Chondrocyte (in vitro differentiated cells): ENCODE results near the gene CD36. TPM values are rescaled to one million over a fixed set of nuclear protein-coding genes. Genes with fewer than 3 reads are reported as not detected.
A peak's percentile ranks its signal among the peaks of the same experiment; 100 is the strongest.

ENCODE experiments used
- DNase-seq: peaks from one replicate; pipeline ENCODE4 v3.0.0; 2021; ENCODE audit warnings: mixed read lengths, low spot score
- H3K27ac Mint-ChIP-seq: one replicate; pipeline ENCODE4 v1.8.0; 2021; ENCODE audit warnings: mild to moderate bottlenecking, moderate library complexity, mixed read lengths; ENCODE audit not compliant: unreplicated experiment
- H3K27me3 Mint-ChIP-seq: 2 replicates; pipeline ENCODE4 v1.8.0; 2021; ENCODE audit warnings: low read depth, mixed read lengths
- H3K36me3 Mint-ChIP-seq: 2 replicates; pipeline ENCODE4 v1.8.0; 2021; ENCODE audit warnings: low read depth, mixed read lengths
- H3K4me1 Mint-ChIP-seq: 2 replicates; pipeline ENCODE4 v1.8.0; 2021; ENCODE audit warnings: low read depth, mild to moderate bottlenecking, mixed read lengths
- H3K4me3 Mint-ChIP-seq: one replicate; pipeline ENCODE4 v1.8.0; 2021; ENCODE audit warnings: mild to moderate bottlenecking, moderate library complexity, mixed read lengths; ENCODE audit not compliant: unreplicated experiment
- H3K9me3 Mint-ChIP-seq: 2 replicates; pipeline ENCODE4 v1.8.0; 2021; ENCODE audit warnings: low read depth, mixed read lengths
- total RNA-seq: library from RNA; stranded (reverse); gene quantifications from 3 replicates; pipeline ENCODE4 v1.2.1, GENCODE V29; 2021
- TF ChIP-seq, protein P1 (sequence below): fragments of 200-600 bp; sonication (generic); IDR thresholded peaks from 2 replicates; pipeline ENCODE4 v1.5.0; 2021; ENCODE audit warnings: antibody characterized with exemption, mild to moderate bottlenecking, moderate library complexity

CD36 gene
- total RNA-seq, 1 donor from 2014 or later, result 0.72 TPM

DNA sequence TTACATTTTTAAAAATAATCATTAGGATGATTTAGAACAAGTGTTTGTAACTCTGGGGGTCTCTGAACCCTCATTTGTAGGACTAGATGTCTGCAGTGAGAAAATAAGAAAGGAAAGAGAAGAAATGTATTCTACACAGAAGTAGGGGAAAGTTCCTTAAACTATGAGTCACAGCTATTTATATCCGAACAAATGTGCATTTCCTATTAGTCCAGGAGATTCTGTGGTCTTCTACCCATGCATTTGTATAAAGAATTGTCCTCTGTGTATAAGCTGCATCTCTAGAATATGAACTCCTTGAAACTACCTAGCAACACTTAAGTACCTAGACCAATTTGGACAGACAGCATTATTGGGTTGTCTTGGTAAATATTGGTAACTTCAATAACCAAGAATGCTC is 15.9 kb upstream of the CD36 start:
- Mint-ChIP-seq H3K4me3 (no peak overlapping the region), H3K27ac (peak overlapping the region; percentile 58), H3K9me3 (peaks cover 16% of the 10 kb centered on the region), H3K27me3 (no peaks in the 10 kb centered on the region), H3K36me3 (no peaks in the 10 kb centered on the region), H3K4me1 (peaks cover 21% of the 10 kb centered on the region)
- DNase-seq, result no peak
- TF ChIP-seq, protein P1, sequence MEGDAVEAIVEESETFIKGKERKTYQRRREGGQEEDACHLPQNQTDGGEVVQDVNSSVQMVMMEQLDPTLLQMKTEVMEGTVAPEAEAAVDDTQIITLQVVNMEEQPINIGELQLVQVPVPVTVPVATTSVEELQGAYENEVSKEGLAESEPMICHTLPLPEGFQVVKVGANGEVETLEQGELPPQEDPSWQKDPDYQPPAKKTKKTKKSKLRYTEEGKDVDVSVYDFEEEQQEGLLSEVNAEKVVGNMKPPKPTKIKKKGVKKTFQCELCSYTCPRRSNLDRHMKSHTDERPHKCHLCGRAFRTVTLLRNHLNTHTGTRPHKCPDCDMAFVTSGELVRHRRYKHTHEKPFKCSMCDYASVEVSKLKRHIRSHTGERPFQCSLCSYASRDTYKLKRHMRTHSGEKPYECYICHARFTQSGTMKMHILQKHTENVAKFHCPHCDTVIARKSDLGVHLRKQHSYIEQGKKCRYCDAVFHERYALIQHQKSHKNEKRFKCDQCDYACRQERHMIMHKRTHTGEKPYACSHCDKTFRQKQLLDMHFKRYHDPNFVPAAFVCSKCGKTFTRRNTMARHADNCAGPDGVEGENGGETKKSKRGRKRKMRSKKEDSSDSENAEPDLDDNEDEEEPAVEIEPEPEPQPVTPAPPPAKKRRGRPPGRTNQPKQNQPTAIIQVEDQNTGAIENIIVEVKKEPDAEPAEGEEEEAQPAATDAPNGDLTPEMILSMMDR, result no peak

DNA sequence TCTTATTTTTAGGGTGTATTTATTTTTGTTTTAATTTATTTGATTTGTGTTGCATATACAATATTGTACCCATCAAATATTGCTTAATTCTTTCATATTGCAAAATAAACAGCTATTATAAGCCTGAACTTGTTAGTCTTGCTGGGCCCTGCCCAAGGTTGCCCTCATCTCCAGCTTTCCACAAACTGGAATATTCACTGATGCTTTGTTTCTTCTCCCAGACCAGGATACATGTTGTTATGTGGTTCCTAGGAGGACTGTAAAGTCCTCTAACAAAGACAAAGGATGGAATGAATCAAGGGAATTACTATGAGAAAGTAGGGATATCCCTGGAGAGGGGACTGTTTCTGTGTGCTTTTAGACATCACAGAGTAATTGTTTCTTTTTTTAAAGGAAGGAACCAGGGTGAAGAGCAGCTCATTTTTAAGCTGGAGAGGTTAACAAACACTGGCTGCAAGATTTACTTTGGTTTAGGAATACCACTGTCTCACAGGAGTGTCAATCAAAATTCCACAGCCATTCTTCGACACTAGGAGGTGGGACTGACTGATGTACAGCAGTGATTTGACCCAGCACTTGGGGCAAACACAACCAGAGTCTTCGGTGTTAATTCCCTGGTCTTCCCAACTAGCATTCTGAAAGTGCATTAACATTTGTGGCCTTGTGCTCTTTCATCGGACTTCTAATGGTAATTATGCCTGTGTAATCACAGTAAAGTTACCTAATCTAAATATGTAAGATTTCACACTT is 14.8 kb upstream of the CD36 start:
- no peak overlapping the region for H3K27ac Mint-ChIP-seq
- H3K9me3 Mint-ChIP-seq, result peaks cover 10% of the 10 kb centered on the region
- TF ChIP-seq, protein P1, result no peak
- H3K27me3 Mint-ChIP-seq, result no peaks in the 10 kb centered on the region
- DNase-seq, result no peak
- no peak overlapping the region for H3K4me3 Mint-ChIP-seq
- H3K36me3 Mint-ChIP-seq, result no peaks in the 10 kb centered on the region
- H3K4me1 Mint-ChIP-seq, result peaks cover 21% of the 10 kb centered on the region

DNA sequence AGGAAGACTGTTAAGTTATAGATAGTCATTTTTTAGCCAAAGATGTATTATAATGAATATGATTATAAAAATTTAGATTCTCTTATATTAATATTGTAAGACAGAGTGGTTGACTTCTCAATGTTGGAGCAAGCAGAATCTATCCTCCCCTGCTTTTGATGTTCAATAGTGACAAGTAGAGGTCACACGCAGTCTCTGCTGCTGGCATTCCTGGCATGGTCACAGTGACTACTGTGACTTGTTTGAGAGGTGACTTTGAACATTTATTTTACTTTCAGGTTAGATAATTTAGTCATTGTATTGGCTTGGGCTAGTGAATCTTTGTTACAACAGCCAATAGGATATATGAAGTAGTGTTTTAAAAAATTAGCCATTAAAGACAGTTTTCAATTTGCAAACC is 13.7 kb upstream of the CD36 start:
- DNase-seq, result no peak
- Mint-ChIP-seq H3K36me3 (no peaks in the 10 kb centered on the region), H3K9me3 (peaks cover 3% of the 10 kb centered on the region), H3K4me1 (peaks cover 21% of the 10 kb centered on the region), H3K27me3 (no peaks in the 10 kb centered on the region), H3K27ac (no peak overlapping the region), H3K4me3 (no peak overlapping the region)
- TF ChIP-seq, protein P1, result no peak

DNA sequence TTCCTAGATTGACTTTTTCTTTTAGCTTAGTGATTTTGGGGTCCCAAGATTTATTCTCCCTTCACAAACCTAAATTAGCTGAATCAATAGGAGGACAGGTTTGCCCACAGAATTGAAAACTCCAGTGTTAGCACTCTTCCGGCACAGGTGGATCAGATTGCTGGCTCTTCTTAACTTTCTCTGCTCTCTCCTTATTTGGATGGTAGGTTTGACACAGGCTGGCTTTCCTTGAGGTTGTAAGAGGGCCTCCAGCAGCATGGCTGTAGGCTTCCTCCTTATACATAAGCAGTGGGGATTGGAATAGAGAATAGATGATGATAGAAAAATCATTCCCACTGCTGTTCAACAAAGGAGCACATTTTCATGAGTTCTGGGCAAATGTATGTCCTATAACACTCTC is 9.4 kb upstream of the CD36 start:
- TF ChIP-seq, protein P1, result no peak
- H3K9me3 Mint-ChIP-seq, result no peaks in the 10 kb centered on the region
- H3K4me1 Mint-ChIP-seq, result peaks cover 12% of the 10 kb centered on the region
- H3K27me3 Mint-ChIP-seq, result no peaks in the 10 kb centered on the region
- no peak overlapping the region for H3K4me3 Mint-ChIP-seq
- H3K27ac Mint-ChIP-seq, result no peak overlapping the region
- no peaks in the 10 kb centered on the region for H3K36me3 Mint-ChIP-seq
- no peak for DNase-seq

DNA sequence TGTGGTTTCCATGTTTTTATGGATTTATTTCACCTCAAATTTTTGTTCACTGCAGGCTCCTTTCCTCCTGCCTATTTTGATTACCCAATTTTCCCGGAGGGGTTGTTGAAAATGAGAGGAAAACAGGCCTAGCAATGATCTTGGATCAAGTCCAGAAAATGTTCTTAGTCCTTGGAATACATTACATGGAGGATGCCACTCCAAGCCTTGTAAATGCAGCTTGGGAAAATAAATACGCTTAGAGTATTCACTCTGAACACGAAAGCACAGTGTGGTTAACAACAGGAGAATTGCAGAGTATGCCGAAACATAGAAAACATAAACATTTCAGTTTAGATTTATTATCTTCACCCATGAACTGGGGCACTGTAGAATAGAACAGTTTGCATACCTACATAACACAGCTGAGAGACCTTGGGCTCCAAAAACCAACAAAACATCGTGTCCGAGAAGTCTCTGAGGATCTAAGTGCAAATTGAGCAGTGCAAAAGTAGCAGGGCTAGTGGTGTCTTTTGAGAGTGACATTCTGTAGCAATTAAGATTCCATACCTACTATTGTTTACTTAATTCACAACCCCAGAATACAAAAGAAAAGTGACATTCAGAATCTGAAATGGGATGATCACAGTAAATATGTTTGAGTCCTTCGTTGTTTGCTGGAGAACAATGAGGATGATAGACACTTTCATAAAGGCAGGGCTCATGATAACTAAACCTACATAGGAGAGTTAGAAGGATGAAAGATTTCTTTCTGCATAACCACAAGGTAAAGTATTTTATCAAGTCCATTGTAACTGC is 7.6 kb upstream of the CD36 start:
- H3K9me3 Mint-ChIP-seq, result no peaks in the 10 kb centered on the region
- TF ChIP-seq, protein P1, result no peak
- no peak overlapping the region for H3K27ac Mint-ChIP-seq
- no peaks in the 10 kb centered on the region for H3K36me3 Mint-ChIP-seq
- H3K27me3 Mint-ChIP-seq, result no peaks in the 10 kb centered on the region
- no peak for DNase-seq
- peaks cover 25% of the 10 kb centered on the region for H3K4me1 Mint-ChIP-seq
- no peak overlapping the region for H3K4me3 Mint-ChIP-seq
